Loucy (cell line): ENCODE results near the gene NLRC5.
"Not testable (repeated sequence)": the region's sequence is repeated elsewhere in the genome, so short reads cannot be mapped to it uniquely, and the experiment has no call there.

ENCODE experiments used
- H2AFZ ChIP-seq: fragments of 200-600 bp; sonication (generic); 2 replicates; pipeline ENCODE4 v1.6.0; 2016; ENCODE audit warnings: antibody characterized with exemption, mild to moderate bottlenecking, low read length, moderate library complexity
- H3F3A ChIP-seq: fragments of 200-600 bp; 2 replicates; pipeline ENCODE4 v1.6.0; 2016; ENCODE audit warnings: antibody characterized with exemption, low read depth, mild to moderate bottlenecking
- H3K27me3 ChIP-seq: fragments of 200-600 bp; sonication (generic); 2 replicates; pipeline ENCODE4 v1.6.1; 2014; ENCODE audit warnings: low read length, mild to moderate bottlenecking; ENCODE audit not compliant: insufficient read depth, poor library complexity, severe bottlenecking
- H3K36me3 ChIP-seq: fragments of 200-600 bp; sonication (generic); 2 replicates; pipeline ENCODE4 v1.6.1; 2016; ENCODE audit warnings: low read length; ENCODE audit not compliant: insufficient read depth
- H3K4me1 ChIP-seq: fragments of 200-600 bp; sonication (generic); 2 replicates; pipeline ENCODE4 v1.5.1; 2014; ENCODE audit warnings: low read length, mild to moderate bottlenecking; ENCODE audit not compliant: insufficient read depth, poor library complexity, severe bottlenecking
- H3K4me2 ChIP-seq: fragments of 200-600 bp; sonication (generic); 2 replicates; pipeline ENCODE4 v1.6.0; 2014; ENCODE audit warnings: antibody characterized with exemption, low read length, low read depth, mild to moderate bottlenecking; ENCODE audit not compliant: poor library complexity, severe bottlenecking
- H3K4me3 ChIP-seq: fragments of 200-600 bp; sonication (generic); 2 replicates; pipeline ENCODE4 v1.5.1; 2014; ENCODE audit warnings: low read length, mild to moderate bottlenecking, mixed read lengths; ENCODE audit not compliant: poor library complexity, severe bottlenecking
- H3K79me2 ChIP-seq: fragments of 200-600 bp; sonication (generic); 2 replicates; pipeline ENCODE4 v1.6.1; 2014; ENCODE audit warnings: low read length; ENCODE audit not compliant: insufficient read depth
- H3K9ac ChIP-seq: fragments of 200-600 bp; sonication (generic); 2 replicates; pipeline ENCODE4 v1.6.0; 2014; ENCODE audit warnings: mild to moderate bottlenecking, low read depth, low read length, moderate library complexity; ENCODE audit not compliant: poor library complexity, severe bottlenecking
- H3K9me2 ChIP-seq: fragments of 200-600 bp; sonication (generic); replicated peaks from 2 replicates; pipeline ENCODE4 v1.6.1; 2016; ENCODE audit warnings: low read depth, low read length, mixed read lengths
- H3K9me3 ChIP-seq: fragments of 200-600 bp; sonication (generic); 2 replicates; pipeline ENCODE4 v1.6.1; 2014; ENCODE audit warnings: mild to moderate bottlenecking, antibody characterized with exemption, low read length, low read depth; ENCODE audit not compliant: insufficient read depth
- H4K20me1 ChIP-seq: fragments of 200-600 bp; sonication (generic); 2 replicates; pipeline ENCODE4 v1.6.0; 2014; ENCODE audit warnings: antibody characterized with exemption, low read length, mild to moderate bottlenecking; ENCODE audit not compliant: insufficient read depth, poor library complexity, severe bottlenecking
- CTCF ChIP-seq: fragments of 200-600 bp; sonication (generic); conservative IDR thresholded peaks from 2 replicates; pipeline ENCODE4 v1.5.1; 2014; ENCODE audit warnings: mild to moderate bottlenecking, antibody characterized with exemption, low read length
- EZH2phosphoT487 ChIP-seq: fragments of 200-600 bp; IDR thresholded peaks from 2 replicates; pipeline ENCODE4 v1.6.1; 2018; ENCODE audit warnings: antibody characterized with exemption, mild to moderate bottlenecking, moderate library complexity, borderline replicate concordance

Gene NLRC5

DNA sequence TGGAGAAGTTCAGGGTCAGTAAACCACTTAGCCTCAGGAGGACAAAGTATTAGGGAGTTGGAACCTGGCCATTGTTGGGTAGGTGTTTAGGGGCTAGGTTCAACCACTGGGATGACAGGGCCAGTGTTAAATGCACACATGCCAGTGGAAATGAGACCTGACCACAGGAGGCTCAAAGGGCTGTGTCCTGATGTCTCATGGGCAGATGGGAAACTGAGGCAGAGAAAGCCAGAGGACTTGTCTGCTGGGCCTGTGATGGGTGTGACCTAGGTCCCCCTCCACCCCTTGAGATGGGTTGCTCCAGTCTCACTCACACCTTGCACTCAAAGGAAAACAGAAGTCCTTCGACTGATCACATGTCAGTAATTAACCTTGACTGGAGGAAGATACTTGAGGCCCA lies 119.1 kb downstream of the NLRC5 start:
- Histone ChIP-seq H3K79me2 (peaks cover 35% of the 10 kb centered on the region), H3F3A (no peaks in the 10 kb centered on the region), H3K27me3 (no peaks in the 10 kb centered on the region), H2AFZ (no peak overlapping the region), H3K36me3 (peaks cover 6% of the 10 kb centered on the region; the same call in 1 of the 2 replicates), H3K9ac (no peak overlapping the region), H3K4me1 (peaks cover 24% of the 10 kb centered on the region), H4K20me1 (peaks cover 4% of the 10 kb centered on the region), H3K4me3 (no peak overlapping the region), H3K9me3 (no peaks in the 10 kb centered on the region), H3K9me2 (no peaks in the 10 kb centered on the region), H3K4me2 (no peak overlapping the region)
- no peak for TF ChIP-seq EZH2phosphoT487
- TF ChIP-seq CTCF, result no peak

GRCh38 chr16:57109259-57110105 lies 120.1 kb downstream of the NLRC5 start:
- H2AFZ ChIP-seq, result not testable (repeated sequence)

DNA sequence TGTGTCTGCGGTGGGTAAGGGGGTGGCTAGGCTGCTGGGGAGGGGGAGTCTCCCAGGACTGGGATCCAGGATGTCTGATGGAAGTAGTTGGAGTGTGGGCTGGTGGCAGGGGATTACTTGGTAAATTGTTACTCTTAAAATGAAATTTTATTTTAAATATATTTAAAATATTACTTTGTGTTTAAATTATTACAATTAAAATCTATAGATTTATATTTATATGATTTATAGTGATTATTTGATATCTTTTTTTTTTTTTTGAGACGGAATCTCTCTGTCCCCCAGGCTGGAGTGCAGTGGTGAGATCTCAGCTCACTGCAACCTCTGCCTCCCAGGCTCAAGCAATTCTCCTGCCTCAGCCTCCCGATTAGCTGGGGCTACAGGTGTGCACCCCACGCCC lies 121.6 kb downstream of the NLRC5 start:
- H3K9me2 ChIP-seq, result no peaks in the 10 kb centered on the region
- no peaks in the 10 kb centered on the region for H3F3A ChIP-seq
- no peak overlapping the region for H2AFZ ChIP-seq
- H3K4me1 ChIP-seq, result peaks cover 9% of the 10 kb centered on the region
- peaks cover 30% of the 10 kb centered on the region; the same call in 1 of the 2 replicates for H3K36me3 ChIP-seq
- no peaks in the 10 kb centered on the region for H3K9me3 ChIP-seq
- H3K4me2 ChIP-seq, result no peak overlapping the region
- no peaks in the 10 kb centered on the region for H3K27me3 ChIP-seq
- H3K79me2 ChIP-seq, result peaks cover 21% of the 10 kb centered on the region
- H4K20me1 ChIP-seq, result peaks cover 4% of the 10 kb centered on the region
- TF ChIP-seq EZH2phosphoT487 (no peak), CTCF (no peak)
- no peak overlapping the region for H3K4me3 ChIP-seq
- no peak overlapping the region for H3K9ac ChIP-seq

More at GRCh38 chr16:57109259-57110105, 120.1 kb downstream of the NLRC5 start:
- not testable (repeated sequence) for H3F3A ChIP-seq, H3K9ac ChIP-seq, H3K4me3 ChIP-seq, H4K20me1 ChIP-seq, H3K4me2 ChIP-seq, H3K27me3 ChIP-seq, H3K9me2 ChIP-seq, H3K9me3 ChIP-seq
- peaks cover 29% of the 10 kb centered on the region for H3K79me2 ChIP-seq
- H3K4me1 ChIP-seq, result peaks cover 20% of the 10 kb centered on the region
- H3K36me3 ChIP-seq, result peaks cover 17% of the 10 kb centered on the region; the same call in 1 of the 2 replicates

- Histone ChIP-seq H3K27me3 (no peaks in the 10 kb centered on the region), H3K9me2 (no peaks in the 10 kb centered on the region), H4K20me1 (peaks cover 4% of the 10 kb centered on the region), H3K79me2 (peaks cover 17% of the 10 kb centered on the region), H3K9me3 (no peaks in the 10 kb centered on the region), H3K4me3 (no peak overlapping the region), H2AFZ (no peak overlapping the region), H3K9ac (no peak overlapping the region), H3K4me2 (no peak overlapping the region), H3K36me3 (peaks cover 35% of the 10 kb centered on the region; the same call in 1 of the 2 replicates), H3F3A (no peaks in the 10 kb centered on the region), H3K4me1 (peaks cover 9% of the 10 kb centered on the region)
- no peak for TF ChIP-seq EZH2phosphoT487
- TF ChIP-seq CTCF, result no peak
Observed at GRCh38 chr16:57111420-57111819, 122.1 kb downstream of the NLRC5 start.
